SK-N-SH treated with all-trans-retinoic acid at 6 μM for 48 hours (cell line): ENCODE measurements around the gene CBLN3.

ENCODE experiments used
- ATAC-seq: fragments of 200-7000 bp; cut with Tn5 transposase; 3 replicates; pipeline ENCODE4 v1.9.1; 2020; ENCODE audit warnings: mild to moderate bottlenecking, moderate library complexity
- ARNTL ChIP-seq: fragments of 450-650 bp; formaldehyde crosslinking; IDR thresholded peaks from 2 replicates; pipeline ENCODE4 v1.5.0; 2020; ENCODE audit warnings: low read depth, mild to moderate bottlenecking, moderate library complexity, borderline replicate concordance
- BACH2 ChIP-seq: fragments of 250-450 bp; sonication (Bioruptor Pico); IDR thresholded peaks from 2 replicates; pipeline ENCODE4 v1.9.0; 2021; ENCODE audit warnings: mild to moderate bottlenecking, borderline replicate concordance
- CREB5 ChIP-seq: fragments of 250-450 bp; sonication (Bioruptor Pico); IDR thresholded peaks from 2 replicates; pipeline ENCODE4 v1.5.1; 2020; ENCODE audit warnings: low read depth, mild to moderate bottlenecking, moderate library complexity
- CSDC2 ChIP-seq: fragments of 250-450 bp; sonication (Bioruptor Pico); IDR thresholded peaks from 2 replicates; pipeline ENCODE4 v1.5.0; 2020; ENCODE audit warnings: mild to moderate bottlenecking, moderate library complexity
- CSRNP3 ChIP-seq: fragments of 250-450 bp; sonication (Bioruptor Pico); IDR thresholded peaks from 2 replicates; pipeline ENCODE4 v1.5.1; 2021; ENCODE audit warnings: mild to moderate bottlenecking, moderate library complexity
- ESRRG ChIP-seq: fragments of 250-450 bp; sonication (Bioruptor Pico); IDR thresholded peaks from 2 replicates; pipeline ENCODE4 v1.6.1; 2021; ENCODE audit warnings: mild to moderate bottlenecking
- GLIS3 ChIP-seq: fragments of 250-450 bp; sonication (Bioruptor Pico); IDR thresholded peaks from 2 replicates; pipeline ENCODE4 v1.5.0; 2020; ENCODE audit warnings: mild to moderate bottlenecking, moderate library complexity
- ISL1 ChIP-seq: fragments of 250-450 bp; sonication (Bioruptor Pico); IDR thresholded peaks from 2 replicates; pipeline ENCODE4 v2.1.2; 2022; ENCODE audit warnings: mild to moderate bottlenecking, moderate library complexity
- OSR1 ChIP-seq: fragments of 250-450 bp; sonication (Bioruptor Pico); IDR thresholded peaks from 2 replicates; pipeline ENCODE4 v1.8.0; 2022; ENCODE audit warnings: moderate library complexity, mild to moderate bottlenecking, inconsistent platforms
- PATZ1 ChIP-seq: fragments of 250-450 bp; sonication (Bioruptor Pico); IDR thresholded peaks from 2 replicates; pipeline ENCODE4 v1.8.0; 2020; ENCODE audit warnings: mild to moderate bottlenecking, moderate library complexity, borderline replicate concordance
- POU6F1 ChIP-seq: fragments of 250-450 bp; sonication (Bioruptor Pico); IDR thresholded peaks from 2 replicates; pipeline ENCODE4 v1.8.0; 2021; ENCODE audit warnings: low read depth, mild to moderate bottlenecking, moderate library complexity, borderline replicate concordance
- PPARA ChIP-seq: fragments of 250-450 bp; sonication (Bioruptor Pico); IDR thresholded peaks from 2 replicates; pipeline ENCODE4 v1.5.0; 2020; ENCODE audit warnings: mild to moderate bottlenecking, borderline replicate concordance
- RARB ChIP-seq: fragments of 250-450 bp; sonication (Bioruptor Pico); IDR thresholded peaks from 2 replicates; pipeline ENCODE4 v1.8.0; 2021; ENCODE audit warnings: mild to moderate bottlenecking, moderate library complexity
- TCF4 ChIP-seq: fragments of 250-450 bp; sonication (Bioruptor Pico); IDR thresholded peaks from 2 replicates; pipeline ENCODE4 v1.8.0; 2021; ENCODE audit warnings: mild to moderate bottlenecking, moderate library complexity, borderline replicate concordance
- TOX ChIP-seq: fragments of 250-450 bp; sonication (Bioruptor Pico); IDR thresholded peaks from 2 replicates; pipeline ENCODE4 v1.8.0; 2021; ENCODE audit warnings: mild to moderate bottlenecking, moderate library complexity, borderline replicate concordance
- TSHZ2 ChIP-seq: fragments of 250-450 bp; sonication (Bioruptor Pico); IDR thresholded peaks from 2 replicates; pipeline ENCODE4 v1.5.0; 2020; ENCODE audit warnings: mild to moderate bottlenecking, moderate library complexity
- ZFP3 ChIP-seq: fragments of 250-450 bp; sonication (Bioruptor Pico); IDR thresholded peaks from 2 replicates; pipeline ENCODE4 v1.5.0; 2020; ENCODE audit warnings: mild to moderate bottlenecking, moderate library complexity
- ZNF565 ChIP-seq: fragments of 450-650 bp; formaldehyde crosslinking; conservative IDR thresholded peaks from 2 replicates; pipeline ENCODE4 v1.5.0; 2020; ENCODE audit warnings: low read depth, mild to moderate bottlenecking, moderate library complexity
- ZNF70 ChIP-seq: fragments of 450-650 bp; formaldehyde crosslinking; IDR thresholded peaks from 2 replicates; pipeline ENCODE4 v1.5.0; 2020; ENCODE audit warnings: mild to moderate bottlenecking, moderate library complexity

CBLN3 gene

DNA sequence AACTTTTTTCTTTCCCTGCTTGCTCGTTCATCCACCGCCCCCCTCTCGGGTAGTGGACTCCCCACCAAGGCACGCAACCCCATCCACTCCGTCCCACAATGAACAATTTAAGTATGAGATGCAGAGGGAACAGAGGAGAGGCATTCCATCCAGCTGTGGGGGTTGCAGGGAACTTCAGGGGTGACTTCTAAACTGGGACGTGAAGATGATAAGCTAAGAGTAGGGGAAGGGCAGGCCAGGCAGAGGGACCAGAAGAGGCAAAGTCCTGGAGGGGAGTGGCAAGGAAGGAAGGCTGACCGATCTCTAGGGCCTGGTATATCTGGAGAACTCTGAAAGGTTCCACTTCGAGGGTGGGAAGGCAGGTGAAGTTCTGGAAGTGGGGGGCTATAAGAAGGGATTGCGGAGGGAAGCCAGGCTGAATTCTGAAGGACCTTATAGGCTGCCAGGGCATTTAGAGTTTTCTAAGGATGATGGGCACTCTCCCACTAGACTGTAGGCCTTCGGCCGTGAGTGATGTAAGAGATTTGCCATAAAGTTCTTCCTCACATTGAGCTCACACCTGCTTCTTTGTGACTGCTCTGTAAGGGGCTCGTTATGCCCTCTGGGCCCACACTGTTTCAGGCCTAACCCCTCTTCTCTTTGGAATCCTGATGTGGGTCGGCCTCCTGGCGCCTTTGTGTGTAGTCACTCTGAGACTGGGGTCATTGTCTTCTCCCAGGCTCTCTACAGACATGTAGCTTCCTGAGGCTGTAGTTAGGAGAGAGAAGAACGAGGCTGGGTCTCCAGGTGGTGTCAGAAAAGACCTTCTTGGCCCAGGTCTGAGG, 49.3 kb downstream of the CBLN3 start:
- TF ChIP-seq ZNF565 (CRISPR knock-in tag) = no peak
- no peak for TF ChIP-seq PATZ1 (CRISPR knock-in tag)
- no peak for TF ChIP-seq PPARA
- no peak for TF ChIP-seq TOX (CRISPR knock-in tag)
- no peak for TF ChIP-seq CSDC2 (CRISPR knock-in tag)
- no peak for TF ChIP-seq ESRRG (CRISPR knock-in tag)
- no peak for TF ChIP-seq OSR1
- TF ChIP-seq ARNTL (CRISPR knock-in tag) = no peak
- TF ChIP-seq BACH2 = no peak
- TF ChIP-seq ZNF70 (CRISPR knock-in tag) = no peak
- TF ChIP-seq ISL1 (CRISPR knock-in tag) = no peak
- TF ChIP-seq CREB5 = no peak
- no peak for TF ChIP-seq GLIS3 (CRISPR knock-in tag)
- TF ChIP-seq TSHZ2 (CRISPR knock-in tag) = no peak
- TF ChIP-seq TCF4 (CRISPR knock-in tag) = no peak
- TF ChIP-seq POU6F1 (CRISPR knock-in tag) = no peak
- TF ChIP-seq CSRNP3 (CRISPR knock-in tag) = no peak
- no peak; the same call in 2 of the 3 replicates for ATAC-seq

DNA sequence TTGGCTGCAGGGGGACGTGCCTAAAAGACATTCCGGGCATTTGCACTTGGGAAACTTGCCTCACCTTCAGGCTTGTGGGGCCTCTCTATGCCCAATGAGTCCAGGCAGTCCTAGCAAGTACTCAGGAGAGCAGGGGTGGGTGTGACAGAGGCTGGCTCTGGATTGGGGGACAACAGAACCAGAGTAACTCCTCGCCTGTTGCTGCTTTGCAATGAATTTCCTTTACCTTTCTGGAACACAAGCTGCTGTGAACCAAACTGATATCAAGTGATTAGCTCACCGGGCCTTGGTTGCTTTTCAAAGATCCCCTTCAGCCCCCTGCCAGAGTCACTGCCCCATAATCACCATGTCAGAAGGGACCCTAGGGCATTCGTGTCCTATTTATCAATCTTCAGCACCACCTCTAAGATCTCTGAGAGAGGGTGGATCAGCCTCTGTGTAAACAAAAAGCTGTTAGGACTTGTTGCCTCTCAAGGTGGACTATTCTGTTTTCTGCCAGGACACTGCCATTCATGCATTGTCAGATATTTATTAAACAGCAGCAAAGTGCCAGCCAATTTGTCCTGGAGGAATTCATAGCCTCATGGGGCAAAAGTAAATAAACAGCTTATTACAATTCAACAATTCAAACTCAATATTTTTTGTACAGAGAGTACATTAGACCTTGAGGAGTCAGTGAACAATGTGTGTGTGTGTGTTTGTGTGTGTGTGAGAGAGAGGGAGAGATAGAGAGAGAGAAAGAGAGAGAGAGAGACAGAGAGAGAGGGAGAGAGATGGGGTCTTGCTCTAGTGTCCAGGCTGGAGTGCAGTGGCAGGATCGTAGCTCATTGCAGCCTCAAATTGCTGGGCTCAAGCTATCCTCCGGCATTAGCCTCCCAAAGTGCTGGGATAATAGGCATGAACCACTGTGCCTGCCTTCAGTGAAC, 50.2 kb downstream of the CBLN3 start:
- no peak for ATAC-seq
- no peak for TF ChIP-seq TSHZ2 (CRISPR knock-in tag)
- TF ChIP-seq PPARA = no peak
- no peak for TF ChIP-seq ESRRG (CRISPR knock-in tag)
- no peak for TF ChIP-seq RARB (CRISPR knock-in tag)
- TF ChIP-seq ZFP3 (CRISPR knock-in tag) = no peak
- TF ChIP-seq ISL1 (CRISPR knock-in tag) = no peak
- no peak for TF ChIP-seq BACH2
- no peak for TF ChIP-seq ZNF70 (CRISPR knock-in tag)
